ENCODE measurements around the gene PDHX.

Gene PDHX

GRCh38 chr11:35042224-35042623 is 125.8 kb downstream of the PDHX start:
- TF ChIP-seq ZBTB7A (IDR thresholded peaks at IDR 0.05; ENCODE audit: low read depth) (no peak), RAD21 (IDR thresholded peaks at IDR 0.05; ENCODE audit: low read depth) (no peak), CREB1 (IDR thresholded peaks at IDR 0.05; ENCODE audit: low read depth) (no peak), TAF1 (IDR thresholded peaks at IDR 0.05; ENCODE audit: low read depth) (no peak), EP300 (IDR thresholded peaks at IDR 0.05; ENCODE audit: borderline replicate concordance) (no peak), YY1 (IDR thresholded peaks at IDR 0.05; ENCODE audit: low read depth) (no peak), CEBPB (IDR thresholded peaks at IDR 0.05) (no peak), TCF12 (IDR thresholded peaks at IDR 0.05; ENCODE audit: low read depth) (no peak), REST (IDR thresholded peaks at IDR 0.05; ENCODE audit: low read depth) (no peak), EGR1 (IDR thresholded peaks at IDR 0.05) (no peak), MAX (IDR thresholded peaks at IDR 0.05) (no peak), TEAD4 (IDR thresholded peaks at IDR 0.05) (no peak), NFIC (IDR thresholded peaks at IDR 0.05) (no peak), USF1 (IDR thresholded peaks at IDR 0.05) (no peak), FOXM1 (IDR thresholded peaks at IDR 0.05; ENCODE audit: borderline replicate concordance, low read depth) (no peak)

GRCh38 chr11:35042913-35043312 is 126.5 kb downstream of the PDHX start:
- TF ChIP-seq TEAD4 (IDR thresholded peaks at IDR 0.05) (no peak), FOXM1 (IDR thresholded peaks at IDR 0.05; ENCODE audit: borderline replicate concordance, low read depth) (no peak), TCF12 (IDR thresholded peaks at IDR 0.05; ENCODE audit: low read depth) (no peak), USF1 (IDR thresholded peaks at IDR 0.05) (no peak), TAF1 (IDR thresholded peaks at IDR 0.05; ENCODE audit: low read depth) (no peak), NFIC (IDR thresholded peaks at IDR 0.05) (no peak), MAX (IDR thresholded peaks at IDR 0.05) (no peak), EP300 (IDR thresholded peaks at IDR 0.05; ENCODE audit: borderline replicate concordance) (no peak), REST (IDR thresholded peaks at IDR 0.05; ENCODE audit: low read depth) (no peak), RAD21 (IDR thresholded peaks at IDR 0.05; ENCODE audit: low read depth) (no peak), CREB1 (IDR thresholded peaks at IDR 0.05; ENCODE audit: low read depth) (no peak), ZBTB7A (IDR thresholded peaks at IDR 0.05; ENCODE audit: low read depth) (no peak), YY1 (IDR thresholded peaks at IDR 0.05; ENCODE audit: low read depth) (no peak), CEBPB (IDR thresholded peaks at IDR 0.05) (no peak), EGR1 (IDR thresholded peaks at IDR 0.05) (no peak)

- TF ChIP-seq TCF12 (IDR thresholded peaks at IDR 0.05; ENCODE audit: low read depth) (no peak), USF1 (IDR thresholded peaks at IDR 0.05) (no peak), EGR1 (IDR thresholded peaks at IDR 0.05) (no peak), YY1 (IDR thresholded peaks at IDR 0.05; ENCODE audit: low read depth) (no peak), TAF1 (IDR thresholded peaks at IDR 0.05; ENCODE audit: low read depth) (no peak), TEAD4 (IDR thresholded peaks at IDR 0.05) (no peak), CEBPB (IDR thresholded peaks at IDR 0.05) (no peak), REST (IDR thresholded peaks at IDR 0.05; ENCODE audit: low read depth) (no peak), ZBTB7A (IDR thresholded peaks at IDR 0.05; ENCODE audit: low read depth) (no peak), NFIC (IDR thresholded peaks at IDR 0.05) (no peak), FOXM1 (IDR thresholded peaks at IDR 0.05; ENCODE audit: borderline replicate concordance, low read depth) (no peak), MAX (IDR thresholded peaks at IDR 0.05) (no peak), RAD21 (IDR thresholded peaks at IDR 0.05; ENCODE audit: low read depth) (no peak), CREB1 (IDR thresholded peaks at IDR 0.05; ENCODE audit: low read depth) (no peak), EP300 (IDR thresholded peaks at IDR 0.05; ENCODE audit: borderline replicate concordance) (no peak)
Measured at GRCh38 chr11:35043936-35044335, 127.5 kb downstream of the PDHX start.

Data from Ishikawa (cell line).